Calu3 (cell line): ENCODE measurements around the gene USP54. TPM values are rescaled to one million over a fixed set of nuclear protein-coding genes. Genes with fewer than 3 reads are reported as not detected.
"Not testable (repeated sequence)": the region's sequence is repeated elsewhere in the genome, so short reads cannot be mapped to it uniquely, and the experiment has no call there.

Experiments used
- BruUV-seq: library from RNA; stranded (reverse); fragments of 400-500 nt; replicated peaks from 2 replicates; lab custom pipeline; 2021; lab: Mats Ljungman, UMichigan
- CTCF ChIA-PET: fragments of 300-600 bp; sonication (Branson Sonifier 250); formaldehyde crosslinking; loops from one replicate; lab custom pipeline; 2022; ENCODE audit warnings: antibody characterized with exemption; lab: Charles Lee
- DNase-seq: peaks from one replicate; pipeline ENCODE4 v3.0.0; 2022
- H3K27ac Mint-ChIP-seq: one replicate; pipeline ENCODE4 v1.8.0; 2022; ENCODE audit warnings: mixed read lengths; ENCODE audit not compliant: unreplicated experiment
- H3K27me3 Mint-ChIP-seq: one replicate; pipeline ENCODE4 v1.8.0; 2022; ENCODE audit warnings: mixed read lengths; ENCODE audit not compliant: unreplicated experiment
- H3K36me3 Mint-ChIP-seq: one replicate; pipeline ENCODE4 v1.8.0; 2022; ENCODE audit warnings: mild to moderate bottlenecking, moderate library complexity, mixed read lengths; ENCODE audit not compliant: insufficient read depth, unreplicated experiment
- H3K4me1 Mint-ChIP-seq: one replicate; pipeline ENCODE4 v1.8.0; 2022; ENCODE audit warnings: mild to moderate bottlenecking, low read depth, mixed read lengths; ENCODE audit not compliant: unreplicated experiment
- H3K4me3 Mint-ChIP-seq: one replicate; pipeline ENCODE4 v1.8.0; 2022; ENCODE audit warnings: mild to moderate bottlenecking, low read depth, moderate library complexity, mixed read lengths; ENCODE audit not compliant: unreplicated experiment
- H3K9me3 Mint-ChIP-seq: one replicate; pipeline ENCODE4 v1.8.0; 2022; ENCODE audit warnings: low read depth, mixed read lengths; ENCODE audit not compliant: unreplicated experiment
- CTCF ChIP-seq: fragments of 200-600 bp; IDR thresholded peaks from one replicate; pipeline ENCODE4 v1.8.0; 2022; ENCODE audit warnings: antibody characterized with exemption; ENCODE audit not compliant: unreplicated experiment
- intact Hi-C: fragments of 100-400 bp; cut with micrococcal nuclease; formaldehyde crosslinking; loops from one replicate; pipeline ENCODE4 v1.10.0; 2022; ENCODE audit not compliant: unreplicated experiment
- total RNA-seq: library from RNA; stranded (reverse); gene quantifications from 2 replicates; pipeline ENCODE4 v1.2.3, GENCODE V29; 2022

Gene USP54
- total RNA-seq, 1 experiment from 2014 or later, result 48.1 TPM

- no peak for TF ChIP-seq CTCF
- Mint-ChIP-seq H3K27ac (peak overlapping the region; percentile 10), H3K9me3 (no peaks in the 10 kb centered on the region), H3K4me1 (peaks cover 18% of the 10 kb centered on the region), H3K36me3 (peaks cover 11% of the 10 kb centered on the region), H3K4me3 (peak overlapping the region; percentile 5), H3K27me3 (no peaks in the 10 kb centered on the region)
- peak; percentile 61 for DNase-seq
- CTCF ChIA-PET, result interaction anchor here (0.6 to 1.7 kb wide), 5 partner anchors 9 to 48 kb away, joined by 3 to 9 read pairs (median 3); partner anchors contain the start of gene USP54
- intact Hi-C loops, result no loop called here
- no TSS peak for BruUV-seq
Measured at GRCh38 chr10:73577788-73578187, 13.4 kb downstream of the USP54 start.

DNA sequence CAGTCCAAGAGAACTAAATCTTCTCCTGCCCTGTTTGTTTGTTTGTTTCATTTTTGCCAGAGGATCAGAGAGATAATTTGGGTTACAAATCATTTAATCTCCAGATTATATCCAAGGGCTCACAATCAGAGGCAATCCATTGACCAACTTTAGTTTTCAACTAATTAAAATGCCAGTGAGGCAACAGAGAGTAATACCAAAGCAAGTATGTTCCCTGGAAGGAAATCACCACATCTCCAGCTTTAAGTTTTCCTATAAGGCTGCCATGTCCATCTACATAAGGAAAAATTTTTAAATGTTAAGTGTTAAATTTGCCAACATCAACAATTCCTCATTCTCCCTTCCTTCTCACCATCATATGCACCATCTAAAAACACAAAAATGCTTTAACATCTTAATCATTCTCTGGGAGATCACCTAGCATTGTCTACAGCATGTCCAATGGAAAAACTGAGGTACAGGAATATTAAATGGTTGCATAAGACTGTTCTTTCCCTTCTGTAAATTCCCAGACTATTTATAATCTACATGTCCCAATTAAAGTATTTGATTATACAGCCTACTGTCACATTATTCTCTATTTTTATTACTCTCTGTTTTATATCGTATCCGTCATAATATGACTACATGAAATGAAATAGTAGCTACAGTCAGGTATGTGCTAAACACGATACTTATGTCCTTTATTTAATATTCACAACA, 14.1 kb downstream of the USP54 start:
- no peak overlapping the region for H3K27ac Mint-ChIP-seq
- no peak for DNase-seq
- intact Hi-C loops, result no loop called here
- TF ChIP-seq CTCF, result no peak
- H3K4me3 Mint-ChIP-seq, result no peak overlapping the region
- peaks cover 18% of the 10 kb centered on the region for H3K4me1 Mint-ChIP-seq
- no peaks in the 10 kb centered on the region for H3K9me3 Mint-ChIP-seq
- H3K36me3 Mint-ChIP-seq, result peaks cover 11% of the 10 kb centered on the region
- no TSS peak for BruUV-seq
- no peaks in the 10 kb centered on the region for H3K27me3 Mint-ChIP-seq
- CTCF ChIA-PET, result interaction anchor here (1.0 to 1.7 kb wide), 4 partner anchors 10 to 49 kb away, joined by 3 to 9 read pairs (median 5); partner anchors contain the start of gene USP54

GRCh38 chr10:73576178-73576889, 14.8 kb downstream of the USP54 start:
- DNase-seq, result no peak
- TF ChIP-seq CTCF, result no peak
- H3K4me1 Mint-ChIP-seq, result peaks cover 18% of the 10 kb centered on the region
- H3K9me3 Mint-ChIP-seq, result no peaks in the 10 kb centered on the region
- intact Hi-C loops, result no loop called here
- CTCF ChIA-PET, result no interaction called here
- H3K27me3 Mint-ChIP-seq, result no peaks in the 10 kb centered on the region
- H3K4me3 Mint-ChIP-seq, result no peak overlapping the region
- no TSS peak for BruUV-seq
- H3K36me3 Mint-ChIP-seq, result peaks cover 11% of the 10 kb centered on the region
- no peak overlapping the region for H3K27ac Mint-ChIP-seq

- H3K9me3 Mint-ChIP-seq, H3K27me3 Mint-ChIP-seq, DNase-seq, intact Hi-C loops, H3K27ac Mint-ChIP-seq, CTCF ChIA-PET, H3K4me1 Mint-ChIP-seq, BruUV-seq, H3K4me3 Mint-ChIP-seq: not testable (repeated sequence)
- peaks cover 24% of the 10 kb centered on the region for H3K36me3 Mint-ChIP-seq
Measured at GRCh38 chr10:73567025-73567424, 24.1 kb downstream of the USP54 start.
